Measurements from ENCODE around the gene LY6G6C. TPM values are rescaled to one million over a fixed set of nuclear protein-coding genes. Genes with fewer than 3 reads are reported as not detected.

Gene LY6G6C
- total and polyA plus RNA-seq, 2 experiments from 2014 or later, result not detected

GRCh38 chr6:31687321-31687720 is 34.2 kb downstream of the LY6G6C start:
- Mint-ChIP-seq H3K27ac (no peak overlapping the region), H3K4me3 (no peak overlapping the region), H3K36me3 (ENCODE audit: low read depth) (peaks cover 14% of the 10 kb centered on the region), H3K4me1 (peaks cover 4% of the 10 kb centered on the region), H3K9me3 (no peaks in the 10 kb centered on the region), H3K27me3 (ENCODE audit: insufficient read depth, low read depth, poor library complexity) (peaks cover 13% of the 10 kb centered on the region)
- no peaks in the 10 kb centered on the region for H3K36me3 ChIP-seq (ENCODE audit: insufficient read depth)
- 0 out of 2 replicates have a peak, but pooled peaks cover 5% of the 10 kb centered on the region for H3F3A ChIP-seq (replicated peaks; ENCODE audit: low read depth)
- H3K27me3 ChIP-seq (ENCODE audit: insufficient read depth), result peaks cover 3% of the 10 kb centered on the region
- no peak overlapping the region for H2AFZ ChIP-seq
- H3K27ac ChIP-seq (ENCODE audit: low read depth), result no peak overlapping the region
- no peaks in the 10 kb centered on the region for H4K20me1 ChIP-seq (replicated peaks; ENCODE audit: insufficient read depth)
- no peak overlapping the region for H3K4me2 ChIP-seq
- no peak for DNase-seq (ENCODE audit: low spot score)
- TF ChIP-seq, protein P1, sequence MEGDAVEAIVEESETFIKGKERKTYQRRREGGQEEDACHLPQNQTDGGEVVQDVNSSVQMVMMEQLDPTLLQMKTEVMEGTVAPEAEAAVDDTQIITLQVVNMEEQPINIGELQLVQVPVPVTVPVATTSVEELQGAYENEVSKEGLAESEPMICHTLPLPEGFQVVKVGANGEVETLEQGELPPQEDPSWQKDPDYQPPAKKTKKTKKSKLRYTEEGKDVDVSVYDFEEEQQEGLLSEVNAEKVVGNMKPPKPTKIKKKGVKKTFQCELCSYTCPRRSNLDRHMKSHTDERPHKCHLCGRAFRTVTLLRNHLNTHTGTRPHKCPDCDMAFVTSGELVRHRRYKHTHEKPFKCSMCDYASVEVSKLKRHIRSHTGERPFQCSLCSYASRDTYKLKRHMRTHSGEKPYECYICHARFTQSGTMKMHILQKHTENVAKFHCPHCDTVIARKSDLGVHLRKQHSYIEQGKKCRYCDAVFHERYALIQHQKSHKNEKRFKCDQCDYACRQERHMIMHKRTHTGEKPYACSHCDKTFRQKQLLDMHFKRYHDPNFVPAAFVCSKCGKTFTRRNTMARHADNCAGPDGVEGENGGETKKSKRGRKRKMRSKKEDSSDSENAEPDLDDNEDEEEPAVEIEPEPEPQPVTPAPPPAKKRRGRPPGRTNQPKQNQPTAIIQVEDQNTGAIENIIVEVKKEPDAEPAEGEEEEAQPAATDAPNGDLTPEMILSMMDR (conservative IDR thresholded peaks at IDR 0.05; ENCODE audit: low read depth in 2 of 2), result 0 out of 4 replicates have a peak, but pooled peaks of 1 of the 2 experiments have one; percentile 20
- no peak for TF ChIP-seq JUNB (IDR thresholded peaks at IDR 0.05; ENCODE audit: unreplicated experiment)
- H3K9me2 ChIP-seq (ENCODE audit: insufficient read depth), result no peaks in the 10 kb centered on the region
- H3K79me2 ChIP-seq (replicated peaks; ENCODE audit: insufficient read depth), result no peaks in the 10 kb centered on the region
- H3K4me1 ChIP-seq (ENCODE audit: insufficient read depth), result peaks cover 3% of the 10 kb centered on the region
- no peak for ATAC-seq
- H3K4me3 ChIP-seq, result no peak overlapping the region

DNA sequence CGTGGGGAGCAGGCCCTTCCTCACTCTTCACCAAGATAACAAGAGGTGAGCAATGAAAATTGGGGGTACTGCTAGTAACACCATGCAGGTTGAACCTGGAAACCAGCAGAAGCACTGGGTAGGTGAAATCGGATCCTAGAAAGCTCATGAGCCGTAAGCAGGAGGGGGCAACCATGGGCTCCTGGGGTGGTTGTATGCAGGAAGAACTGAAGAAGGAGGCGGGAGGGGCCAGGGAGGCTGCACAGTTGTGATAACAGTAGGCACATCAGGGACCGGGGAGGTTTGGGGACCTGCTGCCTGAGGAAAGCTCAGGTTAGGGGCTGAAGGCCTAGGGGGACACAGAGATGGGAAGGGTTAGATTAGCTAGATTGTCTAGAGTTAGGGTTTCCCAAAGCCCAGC is 35.1 kb downstream of the LY6G6C start:
- Mint-ChIP-seq H3K27ac (no peak overlapping the region), H3K4me1 (peaks cover 6% of the 10 kb centered on the region), H3K9me3 (no peaks in the 10 kb centered on the region; the same call in 2 of the 3 replicates), H3K4me3 (no peak overlapping the region), H3K27me3 (ENCODE audit: insufficient read depth, low read depth, poor library complexity) (peaks cover 22% of the 10 kb centered on the region), H3K36me3 (ENCODE audit: low read depth) (peaks cover 14% of the 10 kb centered on the region)
- Histone ChIP-seq H3K27ac (ENCODE audit: low read depth) (no peak overlapping the region), H3K36me3 (ENCODE audit: insufficient read depth) (no peaks in the 10 kb centered on the region), H2AFZ (no peak overlapping the region), H3K4me2 (no peak overlapping the region), H3K4me1 (ENCODE audit: insufficient read depth) (peaks cover 7% of the 10 kb centered on the region), H4K20me1 (replicated peaks; ENCODE audit: insufficient read depth) (no peaks in the 10 kb centered on the region), H3K27me3 (ENCODE audit: insufficient read depth) (peaks cover 12% of the 10 kb centered on the region), H3K79me2 (replicated peaks; ENCODE audit: insufficient read depth) (no peaks in the 10 kb centered on the region), H3K9me2 (ENCODE audit: insufficient read depth) (no peaks in the 10 kb centered on the region), H3F3A (replicated peaks; ENCODE audit: low read depth) (peaks cover 9% of the 10 kb centered on the region; the same call in 1 of the 2 replicates), H3K4me3 (no peak overlapping the region)
- TF ChIP-seq, protein P2, sequence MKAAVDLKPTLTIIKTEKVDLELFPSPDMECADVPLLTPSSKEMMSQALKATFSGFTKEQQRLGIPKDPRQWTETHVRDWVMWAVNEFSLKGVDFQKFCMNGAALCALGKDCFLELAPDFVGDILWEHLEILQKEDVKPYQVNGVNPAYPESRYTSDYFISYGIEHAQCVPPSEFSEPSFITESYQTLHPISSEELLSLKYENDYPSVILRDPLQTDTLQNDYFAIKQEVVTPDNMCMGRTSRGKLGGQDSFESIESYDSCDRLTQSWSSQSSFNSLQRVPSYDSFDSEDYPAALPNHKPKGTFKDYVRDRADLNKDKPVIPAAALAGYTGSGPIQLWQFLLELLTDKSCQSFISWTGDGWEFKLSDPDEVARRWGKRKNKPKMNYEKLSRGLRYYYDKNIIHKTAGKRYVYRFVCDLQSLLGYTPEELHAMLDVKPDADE (IDR thresholded peaks at IDR 0.05), result no peak
- TF ChIP-seq CREB1 (CRISPR knock-in tag; IDR thresholded peaks at IDR 0.05; ENCODE audit: low read depth) (no peak), NANOG (IDR thresholded peaks at IDR 0.05; ENCODE audit: borderline replicate concordance) (no peak)
- ATAC-seq, result no peak
- no peak for DNase-seq (ENCODE audit: low spot score)

DNA sequence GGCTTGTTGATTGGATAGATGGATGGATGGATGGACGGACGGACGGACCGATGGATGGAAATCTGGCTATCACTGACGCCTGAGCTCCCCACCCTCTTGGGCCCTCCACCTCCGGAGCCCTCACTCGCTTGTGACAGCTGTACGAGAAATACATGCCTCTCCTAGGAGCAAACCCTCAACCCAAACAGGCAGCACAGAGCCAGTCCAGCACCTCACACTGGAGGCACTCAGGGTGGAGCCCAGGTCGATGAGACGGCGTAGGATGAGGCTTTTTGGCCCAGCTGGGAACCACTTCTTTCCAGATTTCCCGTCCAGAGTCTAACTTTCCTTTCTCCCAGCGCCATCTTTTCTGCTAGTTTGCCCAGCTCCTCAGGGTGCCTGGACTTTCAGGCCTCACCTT is 38.0 kb downstream of the LY6G6C start:
- Histone ChIP-seq H4K20me1 (replicated peaks; ENCODE audit: insufficient read depth) (no peaks in the 10 kb centered on the region), H3F3A (replicated peaks; ENCODE audit: low read depth) (peaks cover 11% of the 10 kb centered on the region; the same call in 1 of the 2 replicates), H3K27ac (ENCODE audit: low read depth) (no peak overlapping the region), H3K4me2 (peak overlapping the region; percentile 98), H3K79me2 (replicated peaks; ENCODE audit: insufficient read depth) (no peaks in the 10 kb centered on the region), H3K4me3 (peak overlapping the region; percentile 70), H2AFZ (peak overlapping the region; percentile 5; the same call in 1 of the 2 replicates), H3K36me3 (ENCODE audit: insufficient read depth) (no peaks in the 10 kb centered on the region), H3K9me2 (ENCODE audit: insufficient read depth) (no peaks in the 10 kb centered on the region), H3K4me1 (ENCODE audit: insufficient read depth) (peaks cover 7% of the 10 kb centered on the region), H3K27me3 (ENCODE audit: insufficient read depth) (peaks cover 18% of the 10 kb centered on the region)
- Mint-ChIP-seq H3K36me3 (ENCODE audit: low read depth) (peaks cover 5% of the 10 kb centered on the region; the same call in 2 of the 3 replicates), H3K27ac (no peak overlapping the region), H3K4me3 (peak overlapping the region; percentile 74), H3K4me1 (peaks cover 14% of the 10 kb centered on the region), H3K27me3 (ENCODE audit: insufficient read depth, low read depth, poor library complexity) (peaks cover 31% of the 10 kb centered on the region), H3K9me3 (no peaks in the 10 kb centered on the region; the same call in 1 of the 3 replicates)
- ATAC-seq, result peak; percentile 11
- peak; percentile 47 for DNase-seq (ENCODE audit: low spot score)
- no peak for TF ChIP-seq REST (IDR thresholded peaks at IDR 0.05; ENCODE audit: unreplicated experiment)
- no peak for TF ChIP-seq JUNB (IDR thresholded peaks at IDR 0.05; ENCODE audit: unreplicated experiment)
- TF ChIP-seq, protein P2 (IDR thresholded peaks at IDR 0.05), result no peak
- TF ChIP-seq ZNF331 (CRISPR knock-in tag; IDR thresholded peaks at IDR 0.05; ENCODE audit: low read depth), result no peak
- no peak for TF ChIP-seq POLR2AphosphoS5 (IDR thresholded peaks at IDR 0.05; ENCODE audit: low read depth)
- no peak for TF ChIP-seq EZH2phosphoT487 (IDR thresholded peaks at IDR 0.05; ENCODE audit: unreplicated experiment)
- TF ChIP-seq NANOG (IDR thresholded peaks at IDR 0.05; ENCODE audit: borderline replicate concordance), result no peak
- no peak for TF ChIP-seq ZNF114 (CRISPR knock-in tag; IDR thresholded peaks at IDR 0.05)
